Common myeloid progenitor, CD34-positive (primary cell): ENCODE measurements around the gene ACSS1.

ENCODE experiments used
- CTCF ChIA-PET: fragments of 350-600 bp; sonication (Branson Sonifier 250); formaldehyde crosslinking; loops from one replicate; lab custom pipeline; 2021; ENCODE audit warnings: antibody characterized with exemption; lab: Charles Lee
- POLR2A ChIA-PET: fragments of 350-600 bp; sonication (Branson Sonifier 250); formaldehyde crosslinking; loops from one replicate; lab custom pipeline; 2021; ENCODE audit warnings: antibody characterized with exemption; lab: Charles Lee
- DNase-seq, 3 donors: peaks; one replicate each; pipeline versions ENCODE4 v3.0.0 to v3.0.0-alpha.2; 2013
- H3K27ac ChIP-seq, 2 experiments: 1 replicate in 1 of 2; 2 replicates in 1 of 2; pipeline ENCODE4 v1.7.0; 2013; ENCODE audit warnings: inconsistent platforms in 2 of 2, low read length in 2 of 2, mild to moderate bottlenecking in 2 of 2, low read depth in 1 of 2, moderate library complexity in 1 of 2; ENCODE audit not compliant: severe bottlenecking in 2 of 2, insufficient read depth in 1 of 2, poor library complexity in 1 of 2
- H3K27me3 ChIP-seq, 5 experiments: replicated peaks in 2 of 5; 1 replicate in 3 of 5; 2 replicates in 2 of 5; pipeline versions ENCODE4 v1.6.1 to v1.7.0; 2013; ENCODE audit warnings: low read length in 4 of 5, mild to moderate bottlenecking in 2 of 5, moderate library complexity in 2 of 5, inconsistent platforms in 1 of 5; ENCODE audit not compliant: insufficient read depth in 5 of 5, control insufficient read depth in 4 of 5
- H3K36me3 ChIP-seq, 4 experiments: 1 replicate in 2 of 4; 2 replicates in 2 of 4; pipeline versions ENCODE4 v1.6.1 to v1.7.0; 2013; ENCODE audit warnings: low read length in 3 of 4, control low read depth in 1 of 4, mild to moderate bottlenecking in 1 of 4; ENCODE audit not compliant: control insufficient read depth in 4 of 4, insufficient read depth in 4 of 4
- H3K4me1 ChIP-seq, 4 experiments: 1 replicate in 3 of 4; 2 replicates in 1 of 4; pipeline versions ENCODE4 v1.6.1 to v1.7.1; 2013; ENCODE audit warnings: low read length in 3 of 4, mild to moderate bottlenecking in 3 of 4, control low read depth in 1 of 4, inconsistent platforms in 1 of 4, moderate library complexity in 1 of 4; ENCODE audit not compliant: control insufficient read depth in 4 of 4, insufficient read depth in 4 of 4; ENCODE audit errors: control extremely low read depth in 1 of 4
- H3K4me3 ChIP-seq, 7 experiments: 1 replicate in 4 of 7; 2 replicates in 3 of 7; pipeline versions ENCODE4 v1.5.1 to v1.7.0; 2013; ENCODE audit warnings: mild to moderate bottlenecking in 7 of 7, low read length in 6 of 7, moderate library complexity in 6 of 7, inconsistent platforms in 2 of 7, low read depth in 2 of 7, control low read depth in 1 of 7; ENCODE audit not compliant: insufficient read depth in 4 of 7, control insufficient read depth in 1 of 7; ENCODE audit errors: extremely low read depth in 1 of 7
- H3K9me3 ChIP-seq, 5 experiments: 1 replicate in 4 of 5; 2 replicates in 1 of 5; pipeline versions ENCODE4 v1.6.1 to v1.7.1; 2013; ENCODE audit warnings: low read length in 4 of 5, mild to moderate bottlenecking in 2 of 5, inconsistent platforms in 1 of 5, low read depth in 1 of 5, moderate library complexity in 1 of 5; ENCODE audit not compliant: control insufficient read depth in 4 of 5, insufficient read depth in 2 of 5; ENCODE audit errors: control extremely low read depth in 1 of 5
- WGBS: methylation state at CpG from one replicate; pipeline ENCODE4 v1.1.5; 2013; ENCODE audit not compliant: insufficient coverage; 5-methylcytosine and 5-hydroxymethylcytosine counted together

Gene ACSS1

DNA sequence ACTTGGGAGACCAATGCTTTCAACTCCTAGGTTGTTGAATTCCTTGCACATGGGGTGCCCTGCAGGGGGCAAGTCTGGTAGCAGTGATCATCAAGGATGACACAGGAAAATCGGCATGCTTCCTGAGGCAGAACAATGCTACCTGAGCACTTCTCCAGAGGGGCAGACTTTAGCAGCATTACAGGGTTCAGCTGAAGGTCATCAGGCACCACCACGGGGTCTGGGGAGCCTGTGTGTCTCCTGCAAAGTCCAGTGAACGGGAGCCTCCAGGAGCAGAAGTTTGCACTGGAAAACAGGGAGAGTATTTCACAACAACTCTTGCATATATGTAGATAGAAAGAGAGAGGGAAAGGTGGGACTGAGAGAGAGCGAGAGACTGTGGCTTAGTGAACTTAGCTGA, 13.8 kb upstream of the ACSS1 start:
- no peak for DNase-seq
- Histone ChIP-seq H3K27ac (no peak overlapping the region), H3K36me3 (no peaks in the 10 kb centered on the region), H3K9me3 (no peaks in the 10 kb centered on the region), H3K4me1 (peaks cover 0 to under 1% (median 0%) of the 10 kb centered on the region in 4 experiments), H3K4me3 (no peak overlapping the region), H3K27me3 (peaks cover 7 to 67% (median 28%) of the 10 kb centered on the region in 5 experiments)
- CTCF ChIA-PET: interaction anchor here (1.1 to 3.3 kb wide), 2 partner anchors 72 to 77 kb away, joined by 3 to 16 read pairs; no protein-coding TSS in a partner anchor
- WGBS: 7% methylated on average over 2 of the region's 4 CpGs
- POLR2A ChIA-PET: no interaction called here

DNA sequence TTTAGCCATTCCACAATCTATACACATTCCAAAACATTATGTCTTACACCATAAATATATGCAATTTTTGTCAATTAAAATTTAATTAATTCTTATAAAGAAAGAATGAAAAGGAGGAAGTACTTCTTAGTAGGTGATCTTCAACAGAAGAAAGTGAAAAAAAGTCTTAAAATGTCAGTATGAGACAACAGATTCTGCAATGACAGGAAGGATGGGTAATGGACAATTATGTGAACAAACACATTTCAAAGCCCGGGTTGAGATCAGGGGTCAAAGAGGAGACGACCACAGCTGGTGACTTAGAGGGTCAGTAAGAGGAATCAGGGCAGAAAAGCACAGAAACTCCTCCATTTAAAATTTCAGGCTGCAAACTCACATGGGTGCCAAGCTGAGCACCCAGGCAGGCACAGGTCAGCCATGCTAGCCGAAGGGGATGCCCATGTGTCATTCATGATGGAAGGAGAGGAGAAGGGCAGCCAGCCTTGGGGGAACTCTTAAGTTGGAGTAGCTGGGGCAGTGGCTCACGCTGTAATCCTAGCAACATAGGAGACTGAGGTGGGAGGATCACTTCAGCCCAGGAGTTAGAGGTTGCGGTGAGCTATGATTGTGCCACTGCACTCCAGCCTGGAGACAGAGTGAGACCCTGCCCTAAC, 13.0 kb upstream of the ACSS1 start:
- no peak overlapping the region for H3K4me3 ChIP-seq
- H3K36me3 ChIP-seq: no peaks in the 10 kb centered on the region
- H3K9me3 ChIP-seq: no peaks in the 10 kb centered on the region
- no peaks in the 10 kb centered on the region for H3K4me1 ChIP-seq
- POLR2A ChIA-PET: no interaction called here
- no peak for DNase-seq
- no peak overlapping the region for H3K27ac ChIP-seq
- H3K27me3 ChIP-seq: peaks cover 5 to 61% (median 23%) of the 10 kb centered on the region in 5 experiments
- whole genome bisulfite sequencing: 89% methylated on average over 5 of the region's 5 CpGs
- CTCF ChIA-PET: interaction anchor here (1.1 to 3.3 kb wide), 2 partner anchors 71 to 76 kb away, joined by 3 to 16 read pairs; no protein-coding TSS in a partner anchor

DNA sequence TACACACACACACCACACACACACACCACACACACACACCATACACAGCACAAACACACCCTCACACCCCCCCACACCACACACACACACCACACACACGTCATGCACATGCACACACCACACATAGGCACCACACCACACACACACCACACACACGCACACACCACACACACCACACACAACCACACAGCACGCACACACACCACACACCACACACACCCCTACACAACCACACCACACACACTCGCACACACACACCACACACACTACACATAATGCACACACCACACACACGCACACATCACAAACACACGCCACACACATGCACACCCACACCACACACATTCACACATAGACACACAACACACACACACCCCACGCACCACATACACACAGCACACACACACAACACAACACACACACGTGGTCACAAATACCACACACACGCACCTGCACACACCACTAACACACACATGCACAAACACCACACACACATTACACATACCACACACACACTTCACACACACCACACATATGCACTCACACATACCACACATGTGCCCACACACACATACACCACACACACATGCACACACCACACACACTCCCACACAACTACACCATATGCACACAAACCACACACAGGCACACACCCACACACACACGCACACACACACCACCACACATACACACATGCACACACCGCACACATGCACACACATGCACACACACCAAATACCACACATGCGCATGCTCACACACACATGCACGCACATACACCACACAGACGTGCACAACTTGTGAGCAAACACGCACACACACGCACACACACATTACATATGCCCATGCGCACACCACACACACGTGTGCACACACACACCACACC, 9.4 kb upstream of the ACSS1 start:
- Histone ChIP-seq H3K4me3 (no peak overlapping the region), H3K9me3 (no peaks in the 10 kb centered on the region), H3K27me3 (peaks cover 0 to 33% (median 14%) of the 10 kb centered on the region in 5 experiments), H3K36me3 (no peaks in the 10 kb centered on the region), H3K4me1 (no peaks in the 10 kb centered on the region), H3K27ac (no peak overlapping the region)
- ChIA-PET CTCF (interaction anchor here (0.9 to 1.0 kb wide), 2 partner anchors 11 to 137 kb away, joined by 3 to 5 read pairs; no protein-coding TSS in a partner anchor), POLR2A (no interaction called here)
- DNase-seq: peak in 1 of 3 donors; percentile 40
- 98% methylated on average over 6 of the region's 18 CpGs for WGBS

DNA sequence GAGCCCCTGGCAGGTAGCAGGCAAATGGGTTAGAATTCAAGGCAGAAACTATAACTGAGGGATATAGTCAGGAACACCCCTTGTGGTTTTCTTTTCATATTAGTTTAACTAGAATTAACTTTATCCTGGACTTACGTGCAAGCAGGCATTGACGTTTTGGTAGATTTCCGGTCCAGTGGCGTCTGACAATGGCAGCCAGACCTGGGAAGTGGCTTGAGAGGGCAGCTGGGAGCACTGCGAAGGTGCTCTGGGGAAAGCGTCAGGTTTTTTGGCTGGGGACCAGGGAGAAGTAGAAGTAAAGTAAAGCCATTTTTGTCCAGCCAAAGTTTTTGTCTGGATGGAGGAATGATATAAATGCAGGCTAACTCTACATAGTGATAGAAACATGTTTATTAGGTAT, 8.4 kb upstream of the ACSS1 start:
- DNase-seq: no peak
- Histone ChIP-seq H3K27ac (no peak overlapping the region), H3K36me3 (no peaks in the 10 kb centered on the region), H3K4me1 (no peaks in the 10 kb centered on the region), H3K27me3 (peaks cover 0 to 24% (median 5%) of the 10 kb centered on the region in 5 experiments), H3K4me3 (no peak overlapping the region), H3K9me3 (no peaks in the 10 kb centered on the region)
- ChIA-PET CTCF (interaction anchor here (1.3 to 4.9 kb wide), 3 partner anchors 60 to 1129 kb away, joined by 5 to 160 read pairs (median 8); partner anchors contain the start of gene APMAP), POLR2A (no interaction called here)
- WGBS: 49% methylated on average over 6 of the region's 6 CpGs

DNA sequence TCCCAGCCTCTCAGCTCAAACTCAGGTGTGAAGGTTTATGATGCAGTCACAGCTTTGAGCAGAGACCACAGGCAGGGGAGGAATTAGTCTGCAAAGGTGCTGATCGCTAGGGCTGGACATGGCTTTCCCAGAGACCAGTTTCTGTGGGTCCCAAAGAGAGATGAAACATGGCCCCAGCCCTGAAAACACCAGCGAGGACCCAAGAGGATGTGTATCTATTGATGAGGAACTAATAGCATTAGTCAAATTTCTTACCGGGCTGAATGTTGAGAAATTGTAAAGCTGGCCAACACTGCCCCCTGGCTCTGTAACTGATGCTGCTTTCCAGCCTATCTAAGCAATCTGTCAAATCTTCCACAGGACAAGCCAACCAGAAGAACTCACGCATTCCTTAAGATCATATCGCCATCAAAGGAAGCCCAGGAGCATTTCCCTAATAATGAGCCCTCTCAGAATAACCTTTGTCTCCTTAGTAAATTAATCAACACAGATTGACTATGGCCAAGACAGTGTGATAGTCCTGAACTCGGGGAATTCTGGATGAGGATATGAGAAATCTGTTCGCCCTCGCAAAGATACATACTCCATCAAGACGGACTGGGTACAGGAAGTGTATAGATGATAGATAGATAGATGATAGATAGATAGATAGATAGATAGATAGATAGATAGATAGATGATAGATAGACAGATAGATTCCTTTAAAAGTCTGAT, 7.8 kb upstream of the ACSS1 start:
- Histone ChIP-seq H3K36me3 (no peaks in the 10 kb centered on the region), H3K27ac (no peak overlapping the region), H3K27me3 (peaks cover 0 to 18% (median 10%) of the 10 kb centered on the region in 5 experiments), H3K4me3 (no peak overlapping the region), H3K9me3 (no peaks in the 10 kb centered on the region), H3K4me1 (no peaks in the 10 kb centered on the region)
- 40% methylated on average over 6 of the region's 9 CpGs for WGBS
- POLR2A ChIA-PET: interaction anchor here (0.8 kb wide), 1 partner anchor 71 kb away, joined by 3 read pairs; no protein-coding TSS in a partner anchor
- DNase-seq: peak; percentile 73 to 85 (median 80)
- CTCF ChIA-PET: interaction anchor here (0.9 to 5.3 kb wide), 16 partner anchors 11 to 1128 kb away, joined by 3 to 160 read pairs (median 5); partner anchors contain the start of gene APMAP

DNA sequence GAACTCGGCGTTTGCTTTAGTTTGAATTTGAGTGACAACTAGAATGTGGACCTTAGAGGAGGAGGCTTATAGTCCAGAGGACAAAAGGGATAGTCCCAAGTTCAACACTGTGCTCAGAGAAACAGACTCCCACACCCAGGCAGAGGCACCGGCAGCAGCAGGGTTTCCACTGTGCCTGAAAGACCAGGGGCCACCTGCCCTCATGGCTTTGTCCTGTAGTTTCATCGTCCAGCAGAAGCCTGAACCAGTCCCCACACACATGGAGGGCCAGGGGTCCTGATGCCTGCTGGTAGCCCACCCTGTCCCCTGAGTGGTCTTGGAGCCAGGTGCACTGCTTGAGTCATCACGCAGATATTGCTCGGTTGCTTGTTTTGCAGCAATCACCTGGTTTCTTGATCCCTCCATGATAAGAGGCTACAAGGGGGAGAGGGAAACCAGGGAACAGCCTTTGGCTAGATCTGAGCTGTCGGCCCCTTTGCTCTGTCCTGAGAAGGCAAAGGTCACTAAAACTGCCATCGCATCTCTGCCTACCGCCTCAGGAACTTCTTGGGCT, 7.2 kb upstream of the ACSS1 start:
- ChIA-PET POLR2A (interaction anchor here (0.8 kb wide), 1 partner anchor 70 kb away, joined by 3 read pairs; no protein-coding TSS in a partner anchor), CTCF (interaction anchor here (0.9 to 5.3 kb wide), 16 partner anchors 10 to 1127 kb away, joined by 3 to 160 read pairs (median 5); partner anchors contain the start of gene APMAP)
- Histone ChIP-seq H3K9me3 (no peaks in the 10 kb centered on the region), H3K4me1 (no peaks in the 10 kb centered on the region), H3K36me3 (no peaks in the 10 kb centered on the region), H3K27me3 (peaks cover 0 to 12% (median 10%) of the 10 kb centered on the region in 5 experiments), H3K4me3 (no peak overlapping the region), H3K27ac (no peak overlapping the region)
- WGBS: 88% methylated on average over 8 of the region's 9 CpGs
- no peak for DNase-seq
